ENCODE measurements around the gene GOLGA3.

DNA sequence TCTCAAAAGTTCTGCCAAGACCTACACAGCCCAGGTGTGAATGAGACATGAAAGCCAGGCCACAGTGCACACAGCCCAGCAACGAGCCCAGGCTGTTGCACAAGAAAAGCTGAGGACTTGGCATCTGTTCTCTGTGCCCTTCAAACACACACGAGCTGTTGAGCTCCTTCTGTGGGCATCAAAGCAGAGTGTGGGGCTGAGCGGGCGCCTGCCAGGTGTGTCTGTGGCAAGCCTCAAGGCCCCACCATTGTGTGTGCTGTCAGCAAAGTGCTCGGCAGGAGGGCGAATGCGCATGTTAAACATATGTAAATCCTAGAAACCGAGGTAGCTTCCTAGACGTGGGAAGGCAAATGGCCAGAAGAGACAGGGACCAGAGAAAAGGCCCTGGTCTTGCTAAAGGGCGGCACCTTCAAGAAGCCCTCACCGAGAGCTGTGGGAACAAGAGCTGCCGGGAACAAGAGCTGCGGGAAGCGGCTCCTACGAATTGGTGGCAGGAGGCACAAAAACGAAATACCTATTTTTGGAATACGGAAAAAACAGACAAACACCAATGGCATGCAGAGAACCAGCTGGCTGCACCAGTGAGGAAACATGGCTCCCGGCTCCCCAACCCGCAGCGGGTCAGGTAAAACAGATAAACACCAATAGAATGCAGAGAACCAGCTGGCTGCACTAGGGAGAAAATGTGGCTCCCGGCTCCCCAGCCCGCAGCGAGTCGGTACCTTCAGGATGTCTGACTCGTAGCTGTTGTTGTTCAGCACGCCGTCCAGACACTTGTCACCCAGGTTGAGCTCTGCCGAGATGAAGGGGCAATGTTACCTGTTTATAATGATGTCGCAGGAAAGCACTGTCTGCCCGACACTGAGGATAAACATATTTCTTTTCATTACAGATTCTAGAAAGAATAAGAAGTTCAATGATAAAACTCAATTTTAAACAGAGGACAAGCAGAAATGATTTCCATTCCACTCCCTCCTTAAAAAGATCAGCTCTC is 19.0 kb upstream of the GOLGA3 start:
- TF ChIP-seq, protein P1, sequence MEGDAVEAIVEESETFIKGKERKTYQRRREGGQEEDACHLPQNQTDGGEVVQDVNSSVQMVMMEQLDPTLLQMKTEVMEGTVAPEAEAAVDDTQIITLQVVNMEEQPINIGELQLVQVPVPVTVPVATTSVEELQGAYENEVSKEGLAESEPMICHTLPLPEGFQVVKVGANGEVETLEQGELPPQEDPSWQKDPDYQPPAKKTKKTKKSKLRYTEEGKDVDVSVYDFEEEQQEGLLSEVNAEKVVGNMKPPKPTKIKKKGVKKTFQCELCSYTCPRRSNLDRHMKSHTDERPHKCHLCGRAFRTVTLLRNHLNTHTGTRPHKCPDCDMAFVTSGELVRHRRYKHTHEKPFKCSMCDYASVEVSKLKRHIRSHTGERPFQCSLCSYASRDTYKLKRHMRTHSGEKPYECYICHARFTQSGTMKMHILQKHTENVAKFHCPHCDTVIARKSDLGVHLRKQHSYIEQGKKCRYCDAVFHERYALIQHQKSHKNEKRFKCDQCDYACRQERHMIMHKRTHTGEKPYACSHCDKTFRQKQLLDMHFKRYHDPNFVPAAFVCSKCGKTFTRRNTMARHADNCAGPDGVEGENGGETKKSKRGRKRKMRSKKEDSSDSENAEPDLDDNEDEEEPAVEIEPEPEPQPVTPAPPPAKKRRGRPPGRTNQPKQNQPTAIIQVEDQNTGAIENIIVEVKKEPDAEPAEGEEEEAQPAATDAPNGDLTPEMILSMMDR (IDR thresholded peaks at IDR 0.05) = no peak
- TF ChIP-seq POLR2A (IDR thresholded peaks at IDR 0.05) (no peak), POLR2AphosphoS5 (IDR thresholded peaks at IDR 0.05) (no peak)
